Thyroid gland (tissue), 4 donors: Measurements from ENCODE around the gene COL4A1.

Experiments
- POLR2A ChIP-seq, 2 donors: fragments of 450-650 bp; IDR thresholded peaks; one replicate each; pipeline ENCODE4 v1.6.1; 2017; ENCODE audit warnings: antibody characterized with exemption in 2 of 2, mild to moderate bottlenecking in 2 of 2, moderate library complexity in 1 of 2
- TF ChIP-seq, protein P1 (sequence below), 6 experiments: fragments of 200-600 bp in 3 of 6; fragments of 450-650 bp in 3 of 6; sonication (generic) in 3 of 6; IDR thresholded peaks; one replicate each; pipeline ENCODE4 v1.5.1; 2016 to 2019; ENCODE audit warnings: antibody characterized with exemption in 6 of 6, mild to moderate bottlenecking in 2 of 6, inconsistent platforms in 1 of 6, moderate library complexity in 1 of 6

DNA sequence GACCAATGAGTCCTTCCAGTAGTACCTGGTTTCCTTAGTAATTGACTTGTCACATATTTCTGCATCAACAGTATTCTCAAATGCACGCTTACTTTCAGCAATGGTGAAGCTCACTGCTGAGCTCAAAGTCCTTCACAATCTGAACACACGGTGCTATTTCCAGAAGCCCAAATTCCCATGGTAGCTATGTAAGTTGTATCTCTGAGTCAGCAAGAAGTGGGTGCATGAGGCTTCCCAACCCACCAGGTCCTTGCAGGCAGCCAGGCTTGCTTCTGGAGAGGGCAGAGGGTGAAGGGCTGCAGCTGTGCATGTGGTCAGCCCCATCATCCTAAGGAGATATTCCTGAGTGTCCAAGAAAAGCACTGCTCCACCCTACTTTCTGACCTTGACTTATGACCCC is 25.8 kb upstream of the COL4A1 start:
- TF ChIP-seq, protein P1, sequence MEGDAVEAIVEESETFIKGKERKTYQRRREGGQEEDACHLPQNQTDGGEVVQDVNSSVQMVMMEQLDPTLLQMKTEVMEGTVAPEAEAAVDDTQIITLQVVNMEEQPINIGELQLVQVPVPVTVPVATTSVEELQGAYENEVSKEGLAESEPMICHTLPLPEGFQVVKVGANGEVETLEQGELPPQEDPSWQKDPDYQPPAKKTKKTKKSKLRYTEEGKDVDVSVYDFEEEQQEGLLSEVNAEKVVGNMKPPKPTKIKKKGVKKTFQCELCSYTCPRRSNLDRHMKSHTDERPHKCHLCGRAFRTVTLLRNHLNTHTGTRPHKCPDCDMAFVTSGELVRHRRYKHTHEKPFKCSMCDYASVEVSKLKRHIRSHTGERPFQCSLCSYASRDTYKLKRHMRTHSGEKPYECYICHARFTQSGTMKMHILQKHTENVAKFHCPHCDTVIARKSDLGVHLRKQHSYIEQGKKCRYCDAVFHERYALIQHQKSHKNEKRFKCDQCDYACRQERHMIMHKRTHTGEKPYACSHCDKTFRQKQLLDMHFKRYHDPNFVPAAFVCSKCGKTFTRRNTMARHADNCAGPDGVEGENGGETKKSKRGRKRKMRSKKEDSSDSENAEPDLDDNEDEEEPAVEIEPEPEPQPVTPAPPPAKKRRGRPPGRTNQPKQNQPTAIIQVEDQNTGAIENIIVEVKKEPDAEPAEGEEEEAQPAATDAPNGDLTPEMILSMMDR (IDR thresholded peaks at IDR 0.05) = no peak
- TF ChIP-seq POLR2A (IDR thresholded peaks at IDR 0.05) = no peak
